Superior temporal gyrus (tissue), 1 donor: ENCODE data around the gene SIVA1.
A peak's percentile ranks its signal among the peaks of the same experiment; 100 is the strongest.

Experiments
- DNase-seq: peaks from one replicate; pipeline ENCODE4 v3.0.0-alpha.2; 2016; ENCODE audit errors: extremely low spot score

Gene SIVA1

GRCh38 chr14:104751539-104752422, 1.2 kb upstream of the SIVA1 start:
- no peak for DNase-seq

DNA sequence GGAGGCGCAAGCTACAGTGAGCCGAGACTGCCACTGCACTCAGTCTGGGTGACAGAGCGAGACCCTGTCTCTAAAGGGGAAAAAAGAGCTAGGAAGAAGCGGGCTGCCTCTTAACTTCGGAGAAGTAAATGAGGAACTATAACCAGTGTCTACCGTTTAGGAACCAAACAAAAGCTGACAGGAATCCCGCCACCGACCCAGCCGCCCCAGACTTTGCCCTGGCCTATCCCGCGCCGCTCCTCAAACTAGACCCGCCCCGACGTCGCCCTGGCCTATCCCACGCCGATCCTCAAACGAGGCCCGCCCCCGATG, 568 bp upstream of the SIVA1 start:
- peak; percentile 95 for DNase-seq

DNA sequence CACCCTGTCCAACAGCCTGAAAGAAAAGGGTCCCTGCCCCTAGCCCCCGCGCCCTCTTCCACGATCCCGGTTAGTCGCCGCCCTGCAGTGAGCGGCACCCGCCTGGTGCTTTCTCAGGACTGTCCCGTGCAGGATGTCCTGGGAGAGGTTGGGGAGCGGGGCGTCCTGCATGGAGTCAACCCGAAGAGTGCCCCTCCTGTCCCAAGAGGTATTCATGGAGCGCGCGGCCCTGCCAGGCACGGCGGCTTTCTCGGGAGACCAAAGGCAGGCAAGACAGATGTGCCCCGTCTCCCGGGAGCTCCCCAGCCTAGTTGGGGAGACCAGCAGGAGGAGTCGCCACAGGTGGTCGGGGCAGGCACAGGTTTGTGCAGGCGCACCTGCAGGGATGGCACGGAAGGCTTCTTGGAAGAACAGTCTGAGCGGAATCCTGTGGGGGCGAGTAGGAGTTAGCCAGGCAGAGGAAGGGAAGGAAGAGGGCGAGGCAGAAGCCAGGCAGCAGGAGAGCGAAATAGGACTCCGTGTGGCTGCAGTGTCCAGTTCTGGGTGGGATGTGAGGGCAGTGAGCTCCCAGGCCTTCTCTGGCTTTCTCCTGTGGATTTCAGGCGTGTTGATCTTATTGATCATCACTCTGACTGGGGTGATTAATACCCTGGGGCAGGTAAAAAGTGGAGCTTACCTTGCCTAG, 723 bp downstream of the SIVA1 start:
- no peak for DNase-seq

DNA sequence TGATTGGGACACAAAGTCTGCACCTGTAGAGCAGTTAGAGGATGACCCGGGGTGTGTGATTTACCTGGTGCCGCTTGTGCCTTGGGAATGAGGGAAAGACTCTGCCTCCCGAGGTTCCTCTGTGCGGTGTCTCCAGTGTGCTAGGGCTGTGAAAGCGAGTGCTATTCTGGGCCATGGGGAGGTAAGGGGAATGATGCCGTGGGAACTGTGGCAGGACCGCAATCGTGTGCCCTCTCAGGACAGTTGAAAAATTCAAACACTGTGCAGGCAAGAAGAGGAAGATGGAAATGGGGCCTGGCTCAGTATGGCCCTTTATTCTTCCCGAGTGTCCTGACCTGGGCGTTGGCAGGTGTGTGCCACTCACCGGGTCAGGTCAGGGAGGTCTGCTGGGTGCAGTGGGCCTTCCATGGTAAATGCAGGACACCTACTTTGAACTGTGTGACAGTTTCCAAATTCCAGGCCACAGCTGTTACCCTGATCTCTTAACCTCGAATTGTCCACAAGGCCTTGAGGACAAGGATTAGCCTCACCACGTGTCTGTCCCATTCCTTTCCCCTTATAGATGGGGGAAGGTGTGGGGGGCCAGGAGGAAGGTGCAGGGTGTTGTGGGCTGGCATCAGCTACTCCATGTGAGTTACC, 1.4 kb downstream of the SIVA1 start:
- no peak for DNase-seq

DNA sequence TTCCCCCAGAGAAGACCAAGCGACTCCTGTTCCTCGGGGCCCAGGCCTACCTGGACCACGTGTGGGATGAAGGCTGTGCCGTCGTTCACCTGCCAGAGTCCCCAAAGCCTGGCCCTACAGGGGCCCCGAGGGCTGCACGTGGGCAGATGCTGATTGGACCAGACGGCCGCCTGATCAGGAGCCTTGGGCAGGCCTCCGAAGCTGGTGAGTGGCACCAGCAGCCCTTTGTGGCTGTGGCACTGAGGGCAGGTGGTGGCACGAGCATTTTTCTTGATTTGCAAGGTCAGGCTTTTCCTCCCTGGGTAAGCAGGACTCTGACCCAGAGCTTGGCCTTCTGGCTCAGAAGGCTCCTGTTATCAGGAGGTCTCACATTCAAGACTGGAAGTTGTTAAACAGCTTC, 2.7 kb downstream of the SIVA1 start:
- DNase-seq = no peak

- no peak for DNase-seq
These were observed 3.7 kb downstream of the SIVA1 start for GRCh38 chr14:104756477-104757237.

DNA sequence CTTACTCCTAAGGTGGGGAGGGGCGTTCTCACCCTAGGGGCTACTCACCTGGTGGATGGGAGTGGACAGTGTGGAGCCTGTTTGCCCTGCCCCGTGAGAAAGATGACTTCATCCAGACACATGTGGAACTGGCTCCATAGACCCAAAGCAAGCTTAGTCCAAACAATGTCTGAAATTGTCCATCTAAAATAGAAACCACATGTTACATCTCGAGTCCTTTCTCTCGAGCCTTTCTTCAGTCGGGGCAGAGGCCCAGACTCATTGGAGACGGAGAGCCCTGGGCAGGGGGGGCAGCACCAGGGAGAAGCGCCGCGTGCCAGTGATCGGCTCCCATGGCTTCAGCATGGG, 4.3 kb downstream of the SIVA1 start:
- DNase-seq = no peak

GRCh38 chr14:104757681-104758392, 4.9 kb downstream of the SIVA1 start:
- no peak for DNase-seq

DNA sequence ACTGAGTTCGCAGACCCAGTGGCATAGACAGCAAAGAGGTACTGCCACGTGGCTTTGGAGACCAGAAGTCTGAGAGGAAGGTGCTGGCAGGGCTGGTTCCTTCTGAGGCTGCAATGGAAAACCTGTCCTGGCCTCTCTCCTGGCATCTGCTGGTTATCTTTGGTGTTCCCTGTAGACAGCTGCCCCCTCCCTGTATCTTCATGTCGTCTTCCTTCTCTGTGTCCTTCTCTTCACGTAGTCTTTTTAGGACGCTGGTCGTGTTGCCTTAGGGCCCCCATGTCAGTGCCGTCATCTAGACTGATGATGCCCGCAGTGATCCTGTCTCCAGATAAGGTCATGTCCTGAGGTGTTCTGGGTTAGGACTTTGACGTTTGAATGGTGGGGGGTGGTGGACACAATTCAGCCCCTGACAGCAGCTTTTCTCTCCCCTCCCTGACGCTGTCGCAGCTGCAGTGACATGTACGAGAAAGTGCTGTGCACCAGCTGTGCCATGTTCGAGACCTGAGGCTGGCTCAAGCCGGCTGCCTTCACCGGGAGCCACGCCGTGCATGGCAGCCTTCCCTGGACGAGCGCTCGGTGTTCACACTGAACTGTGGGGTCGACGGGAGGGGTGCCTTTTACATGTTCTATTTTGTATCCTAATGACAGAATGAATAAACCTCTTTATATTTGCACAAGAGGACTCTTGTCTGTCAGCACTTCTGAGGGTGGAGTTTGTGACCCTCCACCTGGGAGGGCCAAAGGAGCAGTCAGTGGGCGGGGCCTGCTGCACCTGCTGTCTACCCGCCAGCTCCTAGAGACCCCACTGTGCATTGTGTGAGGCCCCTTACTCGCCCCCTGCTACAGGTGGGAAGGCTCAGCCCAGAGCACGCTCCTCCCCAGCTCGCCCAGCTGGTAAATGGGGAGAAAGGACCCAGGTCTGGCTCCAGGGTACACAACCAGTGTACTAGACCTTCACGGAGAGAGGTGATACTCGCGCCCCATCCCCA, 6.3 kb downstream of the SIVA1 start:
- no peak for DNase-seq

GRCh38 chr14:104765517-104765916, 12.6 kb downstream of the SIVA1 start:
- DNase-seq = no peak

DNA sequence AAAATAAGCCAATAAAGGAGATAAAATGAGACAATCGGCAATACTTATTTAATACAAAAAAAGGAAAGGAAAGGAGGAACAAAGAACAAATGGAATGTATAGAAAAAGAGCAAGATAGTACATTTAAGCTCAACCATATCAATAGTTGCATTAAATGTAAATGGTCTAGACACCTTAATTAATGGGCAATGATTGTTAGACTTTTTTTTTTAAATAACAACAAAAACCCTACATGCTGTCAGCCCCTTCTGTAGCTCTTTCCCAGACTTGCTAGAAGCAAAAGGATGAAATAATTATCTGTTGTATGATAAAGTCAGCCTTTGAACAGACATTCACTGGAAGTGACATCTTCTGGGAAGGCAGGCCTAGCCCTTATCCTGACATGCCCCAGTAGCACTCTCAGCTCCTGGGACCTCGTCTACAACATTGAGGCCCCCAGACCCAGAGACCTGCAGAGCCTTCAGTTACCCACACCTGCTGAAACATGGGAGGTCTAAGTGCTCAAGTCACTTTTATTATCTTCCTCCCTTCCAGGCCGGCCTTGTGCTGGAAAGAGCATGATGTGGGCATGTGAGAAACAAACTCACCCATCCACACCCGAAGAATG, 13.4 kb downstream of the SIVA1 start:
- DNase-seq = no peak

DNA sequence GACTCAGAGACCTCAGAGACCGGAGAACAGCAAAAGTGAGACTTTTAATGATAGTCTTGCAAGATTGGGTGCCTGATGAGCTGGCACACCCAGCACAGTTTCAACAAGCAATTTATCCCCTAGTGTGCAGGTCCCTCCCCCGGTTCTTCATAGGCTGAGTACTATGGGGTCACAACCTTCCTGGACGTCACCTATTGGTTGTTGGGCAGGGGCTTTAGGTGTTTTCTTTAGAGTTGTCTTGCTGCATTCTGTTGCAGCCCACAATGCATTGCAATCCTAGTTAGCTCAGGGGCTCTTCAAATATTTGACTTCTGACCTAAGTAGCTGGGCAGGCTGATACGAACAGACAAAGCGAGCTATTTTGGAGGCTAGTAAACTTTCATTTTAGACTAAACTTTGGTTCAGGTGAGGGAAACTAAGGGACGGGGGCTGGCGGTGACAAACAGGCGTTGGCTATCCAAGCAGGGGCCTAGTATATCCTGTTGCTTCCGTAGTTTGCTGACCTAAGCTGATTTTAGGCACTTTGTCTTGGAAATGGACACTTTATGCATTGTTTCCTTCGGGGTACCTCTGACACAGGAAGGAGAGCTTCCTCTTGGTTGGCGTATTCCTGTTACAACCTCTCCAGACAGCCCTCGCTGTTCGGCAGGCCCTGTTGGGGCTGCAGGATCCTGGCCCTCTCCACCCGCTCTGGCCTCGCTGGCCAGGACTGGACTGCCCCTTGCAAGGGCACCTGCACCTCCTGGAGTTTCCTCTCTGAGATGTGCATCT, 14.1 kb downstream of the SIVA1 start:
- DNase-seq = no peak

GRCh38 chr14:104767634-104767918, 14.6 kb downstream of the SIVA1 start:
- DNase-seq = no peak

- DNase-seq = peak; percentile 90
These were observed 15.7 kb downstream of the SIVA1 start for GRCh38 chr14:104768437-104769323.

DNA sequence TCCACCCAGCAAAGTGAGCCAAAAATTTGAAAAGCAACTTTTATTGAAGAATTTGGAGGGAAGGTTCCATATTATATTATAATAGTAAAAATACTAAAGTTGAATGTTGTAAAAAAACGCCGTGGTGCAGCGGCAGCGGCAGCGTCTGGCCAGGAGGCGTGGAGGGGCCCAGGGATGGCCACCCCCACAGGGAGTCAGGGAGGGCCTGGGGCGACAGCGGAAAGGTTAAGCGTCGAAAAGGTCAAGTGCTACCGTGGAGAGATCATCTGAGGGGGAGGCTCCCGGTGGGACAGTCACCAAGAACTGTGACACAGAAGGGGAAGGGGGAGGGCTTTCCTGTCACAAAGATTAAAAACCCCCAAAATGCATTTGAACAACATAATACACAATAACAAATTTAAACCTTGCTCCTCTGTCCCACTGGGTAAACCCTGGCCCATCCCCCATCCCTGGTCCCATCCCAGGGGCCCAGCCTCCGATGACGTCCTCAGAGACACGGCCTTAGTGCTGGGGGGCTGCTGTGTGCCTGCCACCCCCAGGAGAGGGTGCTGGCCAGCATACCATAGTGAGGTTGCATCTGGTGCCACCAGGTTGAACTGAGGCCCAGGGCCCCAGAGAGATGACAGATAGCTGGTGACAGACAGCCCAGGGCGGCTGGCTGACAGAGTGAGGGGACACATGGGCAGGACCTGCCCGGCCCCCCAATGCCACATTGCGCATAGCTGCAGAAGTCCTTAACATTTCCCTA, 16.6 kb downstream of the SIVA1 start:
- no peak for DNase-seq

GRCh38 chr14:104770072-104770579, 17.2 kb downstream of the SIVA1 start:
- DNase-seq = no peak

DNA sequence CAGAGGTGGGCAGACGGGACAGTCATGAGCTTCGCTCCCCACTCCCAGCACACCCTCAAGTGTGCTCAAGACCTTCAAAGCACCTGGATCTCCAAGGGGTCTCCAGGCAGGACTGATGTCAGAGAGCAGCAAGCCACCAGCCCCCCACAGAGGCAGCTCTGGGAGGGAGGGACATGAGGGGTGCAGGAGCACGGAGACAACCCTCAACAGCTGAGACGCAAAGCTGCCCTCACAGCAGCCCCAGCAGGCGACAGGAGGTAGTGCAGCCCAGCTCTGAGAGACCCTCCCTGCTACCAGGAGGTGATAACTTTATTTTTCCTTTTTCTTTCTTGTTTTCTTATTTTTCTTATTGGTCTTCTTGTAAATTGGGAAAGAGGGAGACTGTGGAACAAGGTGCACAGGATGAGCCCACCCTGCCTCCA, 17.9 kb downstream of the SIVA1 start:
- DNase-seq = no peak
